Breast epithelium (tissue), 3 donors: ENCODE data around the gene CCDC148.

Experiments
- POLR2A ChIP-seq: fragments of 450-650 bp; IDR thresholded peaks from one replicate; pipeline ENCODE4 v1.6.1; 2016; ENCODE audit warnings: antibody characterized with exemption, mild to moderate bottlenecking, moderate library complexity
- TF ChIP-seq, protein P1 (sequence below), 3 donors: fragments of 450-650 bp; IDR thresholded peaks; one replicate each; pipeline ENCODE4 v1.5.1; 2016 to 2017; ENCODE audit warnings: antibody characterized with exemption in 3 of 3, mild to moderate bottlenecking in 3 of 3, moderate library complexity in 3 of 3

GRCh38 chr2:158493458-158493857 lies 36.9 kb upstream of the CCDC148 start:
- TF ChIP-seq, protein P1, sequence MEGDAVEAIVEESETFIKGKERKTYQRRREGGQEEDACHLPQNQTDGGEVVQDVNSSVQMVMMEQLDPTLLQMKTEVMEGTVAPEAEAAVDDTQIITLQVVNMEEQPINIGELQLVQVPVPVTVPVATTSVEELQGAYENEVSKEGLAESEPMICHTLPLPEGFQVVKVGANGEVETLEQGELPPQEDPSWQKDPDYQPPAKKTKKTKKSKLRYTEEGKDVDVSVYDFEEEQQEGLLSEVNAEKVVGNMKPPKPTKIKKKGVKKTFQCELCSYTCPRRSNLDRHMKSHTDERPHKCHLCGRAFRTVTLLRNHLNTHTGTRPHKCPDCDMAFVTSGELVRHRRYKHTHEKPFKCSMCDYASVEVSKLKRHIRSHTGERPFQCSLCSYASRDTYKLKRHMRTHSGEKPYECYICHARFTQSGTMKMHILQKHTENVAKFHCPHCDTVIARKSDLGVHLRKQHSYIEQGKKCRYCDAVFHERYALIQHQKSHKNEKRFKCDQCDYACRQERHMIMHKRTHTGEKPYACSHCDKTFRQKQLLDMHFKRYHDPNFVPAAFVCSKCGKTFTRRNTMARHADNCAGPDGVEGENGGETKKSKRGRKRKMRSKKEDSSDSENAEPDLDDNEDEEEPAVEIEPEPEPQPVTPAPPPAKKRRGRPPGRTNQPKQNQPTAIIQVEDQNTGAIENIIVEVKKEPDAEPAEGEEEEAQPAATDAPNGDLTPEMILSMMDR (IDR thresholded peaks at IDR 0.05) = no peak
- no peak for TF ChIP-seq POLR2A
